ENCODE results near the gene MOCOS. TPM values are rescaled to one million over a fixed set of nuclear protein-coding genes. Genes with fewer than 3 reads are reported as not detected.

MOCOS gene
- polyA plus RNA-seq, 3 donors from 2014 or later = not detected

- peaks cover 0 to 2% of the 10 kb centered on the region in 2 donors for H3K4me1 Mint-ChIP-seq
- H3K27ac Mint-ChIP-seq = no peak overlapping the region
- peak overlapping the region in 4 of 5 donors; percentile 9 to 67 (median 46) for H3K4me3 Mint-ChIP-seq
- no peaks in the 10 kb centered on the region for H3K9me3 Mint-ChIP-seq
- H3K36me3 Mint-ChIP-seq = no peaks in the 10 kb centered on the region
- H3K27me3 Mint-ChIP-seq (ENCODE audit: low read depth in 3 of 3) = peaks cover 7 to 21% (median 16%) of the 10 kb centered on the region in 3 donors
- DNase-seq = no peak
Observed at GRCh38 chr18:36299015-36299414, 111.7 kb downstream of the MOCOS start.

GRCh38 chr18:36300211-36300610 lies 112.9 kb downstream of the MOCOS start:
- Mint-ChIP-seq H3K36me3 (no peaks in the 10 kb centered on the region), H3K27ac (no peak overlapping the region), H3K27me3 (ENCODE audit: low read depth in 3 of 3) (peaks cover 7 to 21% (median 16%) of the 10 kb centered on the region in 3 donors), H3K4me3 (no peak overlapping the region), H3K9me3 (no peaks in the 10 kb centered on the region), H3K4me1 (peaks cover 0 to 2% of the 10 kb centered on the region in 2 donors)
- no peak for DNase-seq

DNA sequence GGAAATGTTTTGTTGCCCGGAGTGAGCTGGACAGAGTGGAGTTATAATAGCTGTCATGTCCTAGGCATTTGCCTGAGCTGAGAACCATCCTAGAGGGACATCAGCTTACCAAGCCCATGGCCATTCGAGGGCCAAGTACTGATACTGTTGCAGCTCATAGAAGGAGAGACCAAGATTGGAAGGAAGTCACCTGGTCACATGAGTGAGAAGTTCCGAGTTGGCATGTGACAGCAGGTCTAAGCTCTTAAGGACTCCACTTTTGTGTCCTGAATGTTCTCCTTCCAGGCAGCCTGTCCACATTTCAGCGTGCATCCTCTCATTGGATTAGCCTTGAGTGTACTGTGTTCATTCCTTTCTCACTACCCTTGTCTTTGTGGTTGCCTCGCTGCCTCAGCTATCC lies 114.6 kb downstream of the MOCOS start:
- no peak for DNase-seq
- no peaks in the 10 kb centered on the region for H3K36me3 Mint-ChIP-seq
- H3K4me3 Mint-ChIP-seq = no peak overlapping the region
- peaks cover 0 to 2% of the 10 kb centered on the region in 2 donors for H3K4me1 Mint-ChIP-seq
- H3K9me3 Mint-ChIP-seq = no peaks in the 10 kb centered on the region
- H3K27me3 Mint-ChIP-seq (ENCODE audit: low read depth in 3 of 3) = peaks cover 10 to 27% (median 16%) of the 10 kb centered on the region in 3 donors
- H3K27ac Mint-ChIP-seq = no peak overlapping the region

GRCh38 chr18:36302676-36303075 lies 115.4 kb downstream of the MOCOS start:
- Mint-ChIP-seq H3K4me1 (peaks cover 0 to 2% of the 10 kb centered on the region in 2 donors), H3K9me3 (no peaks in the 10 kb centered on the region), H3K27ac (no peak overlapping the region), H3K4me3 (no peak overlapping the region), H3K27me3 (ENCODE audit: low read depth in 3 of 3) (peaks cover 15 to 31% (median 18%) of the 10 kb centered on the region in 3 donors), H3K36me3 (no peaks in the 10 kb centered on the region)
- DNase-seq = no peak

DNA sequence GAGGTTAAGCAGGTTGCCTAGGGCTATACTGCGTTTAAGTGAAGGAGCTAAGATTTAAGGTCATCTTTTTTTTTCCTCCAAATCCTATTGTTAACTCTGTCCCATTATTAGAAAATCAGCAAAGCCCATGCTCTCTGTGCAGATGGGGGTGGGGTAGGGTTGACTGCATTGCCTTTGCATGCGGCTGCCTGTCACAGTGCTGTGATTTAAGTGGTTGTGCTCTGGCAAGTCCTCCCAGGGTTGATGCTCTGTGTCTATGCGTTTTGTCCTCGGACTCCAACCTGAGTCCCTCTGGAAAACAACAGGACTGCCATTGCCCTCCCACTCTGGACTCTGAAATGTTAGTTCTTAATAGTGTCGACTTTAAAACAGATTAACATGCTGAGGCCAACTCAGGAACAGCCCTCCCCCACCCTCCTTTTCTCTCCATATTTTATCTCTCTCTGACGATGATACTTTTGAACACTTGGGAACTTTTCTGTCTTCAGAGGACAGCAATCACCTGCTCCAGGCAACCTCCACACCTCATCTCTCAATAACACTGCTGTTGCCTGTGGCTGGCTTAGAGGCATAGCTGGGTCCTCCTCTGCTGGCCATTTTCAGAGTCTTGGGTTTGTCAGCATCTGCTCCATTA lies 116.0 kb downstream of the MOCOS start:
- no peak overlapping the region for H3K4me3 Mint-ChIP-seq
- H3K4me1 Mint-ChIP-seq = peaks cover 0 to 2% of the 10 kb centered on the region in 2 donors
- no peaks in the 10 kb centered on the region for H3K9me3 Mint-ChIP-seq
- no peaks in the 10 kb centered on the region for H3K36me3 Mint-ChIP-seq
- H3K27ac Mint-ChIP-seq = no peak overlapping the region
- no peak for DNase-seq
- H3K27me3 Mint-ChIP-seq (ENCODE audit: low read depth in 3 of 3) = peaks cover 15 to 31% (median 18%) of the 10 kb centered on the region in 3 donors

GRCh38 chr18:36304723-36305122 lies 117.4 kb downstream of the MOCOS start:
- Mint-ChIP-seq H3K27me3 (ENCODE audit: low read depth in 3 of 3) (peaks cover 9 to 27% (median 9%) of the 10 kb centered on the region in 3 donors), H3K27ac (no peak overlapping the region), H3K4me1 (no peaks in the 10 kb centered on the region), H3K36me3 (no peaks in the 10 kb centered on the region), H3K9me3 (no peaks in the 10 kb centered on the region), H3K4me3 (no peak overlapping the region)
- DNase-seq = no peak

GRCh38 chr18:36305375-36305774 lies 118.1 kb downstream of the MOCOS start:
- H3K9me3 Mint-ChIP-seq = no peaks in the 10 kb centered on the region
- no peak for DNase-seq
- H3K36me3 Mint-ChIP-seq = no peaks in the 10 kb centered on the region
- H3K27me3 Mint-ChIP-seq (ENCODE audit: low read depth in 3 of 3) = peaks cover 6 to 27% (median 9%) of the 10 kb centered on the region in 3 donors
- no peak overlapping the region for H3K27ac Mint-ChIP-seq
- H3K4me1 Mint-ChIP-seq = no peaks in the 10 kb centered on the region
- no peak overlapping the region for H3K4me3 Mint-ChIP-seq

- Mint-ChIP-seq H3K4me3 (no peak overlapping the region), H3K36me3 (no peaks in the 10 kb centered on the region), H3K27ac (no peak overlapping the region), H3K27me3 (ENCODE audit: low read depth in 3 of 3) (peaks cover 8 to 17% (median 11%) of the 10 kb centered on the region in 3 donors), H3K4me1 (no peaks in the 10 kb centered on the region), H3K9me3 (peaks cover 0 to 5% (median 0%) of the 10 kb centered on the region in 6 donors)
- DNase-seq = no peak
Observed at GRCh38 chr18:36307513-36307912, 120.2 kb downstream of the MOCOS start.

- no peaks in the 10 kb centered on the region for H3K36me3 Mint-ChIP-seq
- peaks cover 6 to 16% (median 11%) of the 10 kb centered on the region in 3 donors for H3K27me3 Mint-ChIP-seq (ENCODE audit: low read depth in 3 of 3)
- peaks cover 0 to 5% (median 0%) of the 10 kb centered on the region in 6 donors for H3K9me3 Mint-ChIP-seq
- no peak overlapping the region for H3K27ac Mint-ChIP-seq
- H3K4me3 Mint-ChIP-seq = no peak overlapping the region
- DNase-seq = no peak
- no peaks in the 10 kb centered on the region for H3K4me1 Mint-ChIP-seq
Observed at GRCh38 chr18:36308711-36309435, 121.6 kb downstream of the MOCOS start.

GRCh38 chr18:36309436-36310391 lies 122.4 kb downstream of the MOCOS start:
- Mint-ChIP-seq H3K9me3 (peaks cover 0 to 5% (median 0%) of the 10 kb centered on the region in 6 donors), H3K27ac (no peak overlapping the region), H3K4me1 (no peaks in the 10 kb centered on the region), H3K27me3 (ENCODE audit: low read depth in 3 of 3) (peaks cover 6 to 16% (median 11%) of the 10 kb centered on the region in 3 donors), H3K4me3 (no peak overlapping the region), H3K36me3 (no peaks in the 10 kb centered on the region)
- no peak for DNase-seq

DNA sequence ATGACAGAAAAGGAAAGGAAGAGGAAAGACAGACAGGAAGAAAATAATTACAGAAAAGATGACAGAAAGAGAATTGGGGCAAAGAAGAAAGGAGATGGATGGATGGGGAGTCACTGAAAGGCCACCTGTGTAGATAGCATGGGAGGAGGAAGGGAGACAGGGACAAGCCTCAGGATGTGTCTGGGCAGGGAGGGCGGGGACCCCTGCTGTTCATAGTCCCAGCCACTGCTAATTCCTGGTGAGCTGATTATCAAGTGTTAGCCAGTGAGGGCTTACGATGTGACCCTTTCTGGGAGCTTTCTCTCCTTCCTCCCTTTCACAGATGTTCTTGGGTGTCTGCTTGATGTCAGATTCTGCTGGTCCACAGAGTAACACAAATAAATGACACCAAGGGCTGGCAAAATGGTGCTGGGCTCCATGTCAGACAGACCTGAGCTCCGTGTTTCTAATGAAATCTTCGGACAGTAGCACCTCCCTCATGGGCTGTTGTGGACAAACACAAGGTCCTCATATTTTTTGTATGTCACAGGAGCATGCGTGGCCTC lies 123.8 kb downstream of the MOCOS start:
- H3K27me3 Mint-ChIP-seq (ENCODE audit: low read depth in 3 of 3) = peaks cover 6 to 12% (median 11%) of the 10 kb centered on the region in 3 donors
- H3K27ac Mint-ChIP-seq = no peak overlapping the region

GRCh38 chr18:36312806-36313395 lies 125.6 kb downstream of the MOCOS start:
- peaks cover 3 to 10% (median 5%) of the 10 kb centered on the region in 3 donors for H3K27me3 Mint-ChIP-seq (ENCODE audit: low read depth in 3 of 3)
- no peaks in the 10 kb centered on the region for H3K4me1 Mint-ChIP-seq
- peaks cover 0 to 5% (median 0%) of the 10 kb centered on the region in 6 donors for H3K9me3 Mint-ChIP-seq
- H3K27ac Mint-ChIP-seq = no peak overlapping the region
- H3K36me3 Mint-ChIP-seq = no peaks in the 10 kb centered on the region
- no peak overlapping the region for H3K4me3 Mint-ChIP-seq
- no peak for DNase-seq

More for the DNA sequence above, 123.8 kb downstream of the MOCOS start:
- H3K36me3 Mint-ChIP-seq = no peaks in the 10 kb centered on the region
- peaks cover 0 to 5% (median 0%) of the 10 kb centered on the region in 6 donors for H3K9me3 Mint-ChIP-seq
- H3K4me1 Mint-ChIP-seq = no peaks in the 10 kb centered on the region
- H3K4me3 Mint-ChIP-seq = no peak overlapping the region
- no peak for DNase-seq

DNA sequence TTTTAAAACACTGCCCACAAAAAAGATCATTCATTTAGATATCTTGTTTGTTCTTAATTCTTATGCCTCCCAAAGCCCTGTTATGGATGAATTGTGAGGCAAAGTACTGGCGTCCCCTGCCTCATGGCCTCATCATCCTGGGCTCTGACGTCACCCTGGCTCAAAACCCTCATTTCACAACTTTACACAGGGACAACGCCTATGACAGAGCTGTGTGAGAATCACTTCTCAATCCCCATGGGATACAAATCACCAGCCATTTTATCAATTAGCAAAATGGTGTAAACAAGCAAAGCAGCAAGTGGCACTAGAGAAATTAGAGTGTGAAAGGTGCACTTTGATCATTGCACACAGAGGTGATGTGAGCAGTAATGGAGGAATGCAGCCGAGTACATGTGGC lies 126.8 kb downstream of the MOCOS start:
- no peaks in the 10 kb centered on the region for H3K4me1 Mint-ChIP-seq
- no peak for DNase-seq
- peaks cover 2 to 13% (median 6%) of the 10 kb centered on the region in 3 donors for H3K27me3 Mint-ChIP-seq (ENCODE audit: low read depth in 3 of 3)
- no peak overlapping the region for H3K27ac Mint-ChIP-seq
- no peak overlapping the region for H3K4me3 Mint-ChIP-seq
- no peaks in the 10 kb centered on the region for H3K36me3 Mint-ChIP-seq
- H3K9me3 Mint-ChIP-seq = peaks cover 0 to 11% (median 9%) of the 10 kb centered on the region in 6 donors

Data from immature natural killer cell (primary cell).